PC-3 (cell line): ENCODE measurements around the gene MYO16.

ENCODE experiments used
- EZH2 ChIP-seq: fragments of 300-600 bp; sonication (generic); IDR thresholded peaks from one replicate; pipeline ENCODE4 v1.6.1; 2017; ENCODE audit warnings: antibody characterized with exemption, mild to moderate bottlenecking, low read length; ENCODE audit not compliant: unreplicated experiment
- EZH2phosphoT487 ChIP-seq: fragments of 300-600 bp; sonication (generic); IDR thresholded peaks from 2 replicates; pipeline ENCODE4 v1.6.1; 2018; ENCODE audit warnings: mild to moderate bottlenecking, antibody characterized with exemption, low read length, borderline replicate concordance
- TF ChIP-seq, protein P1 (sequence below): fragments of 300-600 bp; sonication (generic); conservative IDR thresholded peaks from 2 replicates; pipeline ENCODE4 v1.5.1; 2017; ENCODE audit warnings: antibody characterized with exemption, low read depth, mild to moderate bottlenecking, low read length

DNA sequence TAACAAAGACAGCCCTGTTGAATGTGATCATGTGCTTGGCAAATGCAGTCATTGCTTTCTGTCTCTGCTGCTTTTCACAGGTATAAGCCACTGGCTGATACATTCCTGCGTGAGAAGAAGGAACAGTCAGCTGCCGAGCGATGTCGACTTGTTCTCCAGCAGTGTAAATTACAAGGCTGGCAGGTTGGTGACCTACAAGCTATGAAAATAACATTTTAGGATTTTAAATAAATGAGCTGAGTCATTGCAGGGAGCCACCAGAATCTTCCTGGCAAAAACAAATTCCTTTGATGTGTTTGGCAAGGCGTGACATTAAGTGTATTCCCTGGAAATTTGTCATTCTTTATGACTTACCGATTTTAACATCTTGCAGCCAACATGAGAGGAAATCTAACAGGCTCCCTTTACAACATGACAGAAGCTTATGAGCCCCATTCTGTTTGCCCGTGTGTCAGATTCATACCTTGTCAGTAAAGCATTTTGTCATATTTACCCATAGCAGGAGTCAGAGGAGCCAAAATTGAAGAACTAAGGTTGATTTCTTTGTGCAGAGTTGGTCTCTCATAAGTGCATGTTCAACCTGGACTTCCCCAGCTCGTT lies 471.4 kb downstream of the MYO16 start:
- TF ChIP-seq EZH2, result no peak
- TF ChIP-seq, protein P1, sequence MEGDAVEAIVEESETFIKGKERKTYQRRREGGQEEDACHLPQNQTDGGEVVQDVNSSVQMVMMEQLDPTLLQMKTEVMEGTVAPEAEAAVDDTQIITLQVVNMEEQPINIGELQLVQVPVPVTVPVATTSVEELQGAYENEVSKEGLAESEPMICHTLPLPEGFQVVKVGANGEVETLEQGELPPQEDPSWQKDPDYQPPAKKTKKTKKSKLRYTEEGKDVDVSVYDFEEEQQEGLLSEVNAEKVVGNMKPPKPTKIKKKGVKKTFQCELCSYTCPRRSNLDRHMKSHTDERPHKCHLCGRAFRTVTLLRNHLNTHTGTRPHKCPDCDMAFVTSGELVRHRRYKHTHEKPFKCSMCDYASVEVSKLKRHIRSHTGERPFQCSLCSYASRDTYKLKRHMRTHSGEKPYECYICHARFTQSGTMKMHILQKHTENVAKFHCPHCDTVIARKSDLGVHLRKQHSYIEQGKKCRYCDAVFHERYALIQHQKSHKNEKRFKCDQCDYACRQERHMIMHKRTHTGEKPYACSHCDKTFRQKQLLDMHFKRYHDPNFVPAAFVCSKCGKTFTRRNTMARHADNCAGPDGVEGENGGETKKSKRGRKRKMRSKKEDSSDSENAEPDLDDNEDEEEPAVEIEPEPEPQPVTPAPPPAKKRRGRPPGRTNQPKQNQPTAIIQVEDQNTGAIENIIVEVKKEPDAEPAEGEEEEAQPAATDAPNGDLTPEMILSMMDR, result no peak
- no peak for TF ChIP-seq EZH2phosphoT487
